Smooth muscle cell (in vitro differentiated cells): ENCODE results near the gene FAIM2. TPM values are rescaled to one million over a fixed set of nuclear protein-coding genes. Genes with fewer than 3 reads are reported as not detected.

Experiments
- DNase-seq: peaks from one replicate; lab custom pipeline; 2025; ENCODE audit not compliant: unreplicated experiment; lab: John Stamatoyannopoulos, UW
- H2AFZ ChIP-seq: fragments of 200-600 bp; sonication (generic); 2 replicates; pipeline ENCODE4 v1.6.0; 2016; ENCODE audit warnings: antibody characterized with exemption, low read depth, mild to moderate bottlenecking
- H3F3A ChIP-seq: fragments of 200-600 bp; sonication (generic); 2 replicates; pipeline ENCODE4 v1.6.0; 2017; ENCODE audit warnings: antibody characterized with exemption, low read depth
- H3K27ac ChIP-seq: fragments of 200-600 bp; sonication (generic); 2 replicates; pipeline ENCODE4 v1.5.1; 2016; ENCODE audit warnings: low read depth, mild to moderate bottlenecking
- H3K27me3 ChIP-seq: fragments of 200-600 bp; sonication (generic); 2 replicates; pipeline ENCODE4 v1.6.1; 2016; ENCODE audit warnings: low read depth, mild to moderate bottlenecking
- H3K36me3 ChIP-seq: fragments of 200-600 bp; sonication (generic); 2 replicates; pipeline ENCODE4 v1.5.1; 2016; ENCODE audit warnings: low read depth
- H3K4me1 ChIP-seq: fragments of 200-600 bp; sonication (generic); 2 replicates; pipeline ENCODE4 v1.5.1; 2016; ENCODE audit warnings: low read depth
- H3K4me2 ChIP-seq: fragments of 200-600 bp; sonication (generic); 2 replicates; pipeline ENCODE4 v1.6.0; 2016; ENCODE audit warnings: mild to moderate bottlenecking
- H3K4me3 ChIP-seq: fragments of 200-600 bp; sonication (generic); 2 replicates; pipeline ENCODE4 v1.5.1; 2016; ENCODE audit warnings: mild to moderate bottlenecking
- H3K79me2 ChIP-seq: fragments of 200-600 bp; sonication (generic); 2 replicates; pipeline ENCODE4 v1.6.0; 2016; ENCODE audit warnings: low read depth, mild to moderate bottlenecking
- H3K9ac ChIP-seq: fragments of 200-600 bp; sonication (generic); 2 replicates; pipeline ENCODE4 v1.6.0; 2016; ENCODE audit warnings: low read depth
- H3K9me3 ChIP-seq: fragments of 200-600 bp; sonication (generic); replicated peaks from 2 replicates; pipeline ENCODE4 v1.5.1; 2016; ENCODE audit warnings: low read depth
- H4K20me1 ChIP-seq: fragments of 200-600 bp; sonication (generic); 2 replicates; pipeline ENCODE4 v1.6.0; 2016; ENCODE audit warnings: low read depth
- WGBS: methylation state at CpG from one replicate; pipeline ENCODE4 v1.1.7; 2016; ENCODE audit warnings: low lambda C conversion rate; 5-methylcytosine and 5-hydroxymethylcytosine counted together
- polyA plus RNA-seq: library from polyadenylated mRNA; unstranded; fragments of >200 nt; fragmentation: Nextera tagmentation; extraction: Ambion mirVana; gene quantifications from 2 replicates; pipeline ENCODE4 v1.2.1, GENCODE V29; 2016
- total RNA-seq: library from RNA; depleted of rRNA; stranded (reverse); fragments of >200 nt; gene quantifications from 2 replicates; pipeline ENCODE4 v1.2.3, GENCODE V29; 2014
- TF ChIP-seq, protein P1 (sequence below): fragments of 200-600 bp; sonication (generic); IDR thresholded peaks from 2 replicates; pipeline ENCODE4 v1.5.1; 2017; ENCODE audit warnings: borderline replicate concordance, mild to moderate bottlenecking, antibody characterized with exemption; ENCODE audit not compliant: insufficient read depth, poor library complexity, severe bottlenecking

FAIM2 gene
- total and polyA plus RNA-seq, 2 experiments from 2014 or later = 0.67 to 1.2 TPM

DNA sequence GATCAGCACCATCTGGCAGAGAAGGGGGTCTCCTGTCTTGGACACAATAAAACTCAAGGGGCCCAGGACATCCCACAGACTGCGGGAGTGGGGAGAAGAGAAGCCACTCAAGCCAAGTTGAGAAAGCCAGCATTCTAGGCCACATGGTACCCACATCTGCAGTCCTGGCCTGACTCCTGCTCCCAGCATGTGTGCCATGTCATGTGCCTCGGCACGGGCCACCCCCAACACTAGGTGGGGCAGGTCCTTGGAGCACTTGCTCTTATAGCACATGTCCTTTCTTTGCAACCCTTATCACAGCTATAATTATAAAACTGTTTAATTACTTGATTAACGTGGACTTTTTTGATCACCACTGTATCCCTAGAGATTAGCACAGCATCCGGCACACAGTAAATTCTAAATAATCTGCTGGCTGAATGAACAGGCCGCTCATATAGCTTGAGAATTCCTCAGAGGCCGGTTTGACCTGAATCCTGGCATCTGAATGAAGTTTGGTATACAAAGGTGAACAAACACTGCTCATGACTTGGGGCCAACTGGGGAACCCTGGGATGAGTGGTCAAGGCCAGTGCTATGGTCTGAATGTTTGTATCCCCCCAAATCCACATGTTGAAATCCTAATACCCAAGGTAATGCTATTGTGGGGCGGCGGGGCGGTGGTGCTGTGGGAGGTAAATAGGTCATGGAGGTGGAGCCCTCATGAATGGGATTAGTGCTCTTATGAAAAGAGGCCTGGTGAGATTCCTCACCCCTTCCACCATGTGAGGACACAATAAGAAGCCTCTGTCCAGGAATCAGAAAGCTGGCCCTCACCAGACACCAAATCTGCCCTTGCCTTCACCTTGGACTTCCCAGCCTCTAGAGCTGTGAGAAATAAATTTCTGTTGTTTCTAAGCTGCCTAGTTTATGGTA is 82.1 kb downstream of the FAIM2 start:
- no peaks in the 10 kb centered on the region for H4K20me1 ChIP-seq
- H3K27ac ChIP-seq = no peak overlapping the region
- no peaks in the 10 kb centered on the region for H3K9me3 ChIP-seq
- peaks cover 21% of the 10 kb centered on the region for H3K4me1 ChIP-seq
- H3K9ac ChIP-seq = no peak overlapping the region
- no peak overlapping the region for H3K4me3 ChIP-seq
- no peaks in the 10 kb centered on the region for H3K79me2 ChIP-seq
- no peak overlapping the region for H3K4me2 ChIP-seq
- TF ChIP-seq, protein P1, sequence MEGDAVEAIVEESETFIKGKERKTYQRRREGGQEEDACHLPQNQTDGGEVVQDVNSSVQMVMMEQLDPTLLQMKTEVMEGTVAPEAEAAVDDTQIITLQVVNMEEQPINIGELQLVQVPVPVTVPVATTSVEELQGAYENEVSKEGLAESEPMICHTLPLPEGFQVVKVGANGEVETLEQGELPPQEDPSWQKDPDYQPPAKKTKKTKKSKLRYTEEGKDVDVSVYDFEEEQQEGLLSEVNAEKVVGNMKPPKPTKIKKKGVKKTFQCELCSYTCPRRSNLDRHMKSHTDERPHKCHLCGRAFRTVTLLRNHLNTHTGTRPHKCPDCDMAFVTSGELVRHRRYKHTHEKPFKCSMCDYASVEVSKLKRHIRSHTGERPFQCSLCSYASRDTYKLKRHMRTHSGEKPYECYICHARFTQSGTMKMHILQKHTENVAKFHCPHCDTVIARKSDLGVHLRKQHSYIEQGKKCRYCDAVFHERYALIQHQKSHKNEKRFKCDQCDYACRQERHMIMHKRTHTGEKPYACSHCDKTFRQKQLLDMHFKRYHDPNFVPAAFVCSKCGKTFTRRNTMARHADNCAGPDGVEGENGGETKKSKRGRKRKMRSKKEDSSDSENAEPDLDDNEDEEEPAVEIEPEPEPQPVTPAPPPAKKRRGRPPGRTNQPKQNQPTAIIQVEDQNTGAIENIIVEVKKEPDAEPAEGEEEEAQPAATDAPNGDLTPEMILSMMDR = no peak
- H3K36me3 ChIP-seq = no peaks in the 10 kb centered on the region
- H3K27me3 ChIP-seq = no peaks in the 10 kb centered on the region
- no peak for DNase-seq
- H2AFZ ChIP-seq = no peak overlapping the region
- WGBS = 91% methylated on average over 9 of the region's 10 CpGs
- H3F3A ChIP-seq = peaks cover 2% of the 10 kb centered on the region

DNA sequence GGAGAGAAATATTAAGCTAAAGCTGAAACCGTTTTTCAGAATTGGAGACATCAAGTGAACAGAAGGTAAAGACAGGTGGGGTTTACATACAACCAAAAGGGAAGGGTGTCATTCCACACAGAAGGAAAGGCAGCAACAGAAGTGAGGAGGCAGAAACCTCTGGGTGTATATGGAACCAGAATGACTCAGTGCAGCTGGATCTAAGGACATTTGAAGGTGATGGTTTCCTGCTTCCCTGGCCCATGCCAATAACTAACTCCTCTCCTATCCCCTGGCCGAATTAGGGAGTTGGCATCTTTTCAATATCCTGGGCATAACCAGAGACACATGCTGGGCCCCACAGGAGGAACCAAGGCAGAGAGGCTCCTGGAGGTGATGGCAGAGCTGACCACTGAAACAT is 83.9 kb downstream of the FAIM2 start:
- no peak overlapping the region for H3K9ac ChIP-seq
- no peak overlapping the region for H3K4me2 ChIP-seq
- H3K27ac ChIP-seq = no peak overlapping the region
- H4K20me1 ChIP-seq = no peaks in the 10 kb centered on the region
- 98% methylated on average over 2 of the region's 2 CpGs for WGBS
- no peaks in the 10 kb centered on the region for H3K27me3 ChIP-seq
- H3K79me2 ChIP-seq = no peaks in the 10 kb centered on the region
- H3K4me3 ChIP-seq = no peak overlapping the region
- H3K9me3 ChIP-seq = no peaks in the 10 kb centered on the region
- no peak overlapping the region for H2AFZ ChIP-seq
- TF ChIP-seq, protein P1 = no peak
- no peaks in the 10 kb centered on the region for H3F3A ChIP-seq
- no peak for DNase-seq
- H3K4me1 ChIP-seq = peaks cover 3% of the 10 kb centered on the region
- no peaks in the 10 kb centered on the region for H3K36me3 ChIP-seq

DNA sequence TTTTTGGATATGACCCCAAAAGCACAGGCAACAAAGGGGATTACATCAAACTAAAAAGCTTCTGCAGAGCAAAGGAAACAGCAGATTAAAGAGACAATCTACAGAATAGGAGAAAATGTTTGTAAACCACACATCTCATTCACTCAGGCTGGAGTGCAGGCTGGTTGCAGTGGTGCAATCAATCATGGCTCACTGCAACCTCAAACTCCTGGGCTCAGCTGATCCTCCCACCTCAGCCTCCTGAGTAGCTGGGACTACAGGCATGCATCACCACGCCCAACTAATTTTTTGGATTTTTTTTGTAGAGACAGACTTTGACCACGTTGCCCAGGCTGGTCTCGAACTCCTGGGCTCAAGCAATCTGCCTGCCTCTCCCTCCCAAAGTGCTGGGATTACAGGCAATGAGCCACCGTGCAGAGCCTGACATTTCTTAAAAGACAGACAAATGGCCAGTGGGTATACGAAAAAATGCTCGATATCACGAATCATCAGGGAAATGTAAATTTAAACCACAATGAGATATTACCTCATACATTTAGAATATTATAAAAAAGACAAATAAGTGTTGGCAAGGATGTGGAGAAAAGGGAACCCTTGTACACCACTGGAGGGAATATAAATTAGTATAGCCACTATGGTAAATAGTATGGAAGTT is 85.3 kb downstream of the FAIM2 start:
- DNase-seq = no peak
- no peak overlapping the region for H3K4me3 ChIP-seq
- no peaks in the 10 kb centered on the region for H3K27me3 ChIP-seq
- 89% methylated on average over 7 of the region's 7 CpGs for WGBS
- H4K20me1 ChIP-seq = no peaks in the 10 kb centered on the region
- H3F3A ChIP-seq = no peaks in the 10 kb centered on the region
- no peak overlapping the region for H2AFZ ChIP-seq
- no peaks in the 10 kb centered on the region for H3K36me3 ChIP-seq
- no peaks in the 10 kb centered on the region for H3K79me2 ChIP-seq
- no peak overlapping the region for H3K4me2 ChIP-seq
- H3K27ac ChIP-seq = no peak overlapping the region
- no peaks in the 10 kb centered on the region for H3K9me3 ChIP-seq
- no peaks in the 10 kb centered on the region for H3K4me1 ChIP-seq
- H3K9ac ChIP-seq = no peak overlapping the region
- TF ChIP-seq, protein P1 = no peak

Other genes with a start within 250 kb of the FAIM2 start
- gene FMNL3, start 196.5 kb downstream of the FAIM2 start, total RNA-seq = 18.3 and 20.8 TPM in 2 replicates
- gene FMNL3, start 196.5 kb downstream of the FAIM2 start, polyA plus RNA-seq = 19.7 and 21.7 TPM in 2 replicates
- 677 and 679 TPM in 2 replicates for gene TMBIM6, start 162.3 kb downstream of the FAIM2 start, total RNA-seq
- 611 and 663 TPM in 2 replicates for gene TMBIM6, start 162.3 kb downstream of the FAIM2 start, polyA plus RNA-seq
- 20.5 and 24.1 TPM in 2 replicates for gene NCKAP5L, start 75.5 kb downstream of the FAIM2 start, total RNA-seq
- gene NCKAP5L, start 75.5 kb downstream of the FAIM2 start, polyA plus RNA-seq = 29.4 and 31.7 TPM in 2 replicates
- gene BCDIN3D, start 60.8 kb downstream of the FAIM2 start, total RNA-seq = 2.5 and 3.4 TPM in 2 replicates
- 2.9 and 3.8 TPM in 2 replicates for gene BCDIN3D, start 60.8 kb downstream of the FAIM2 start, polyA plus RNA-seq
- 0.13 and 0.22 TPM in 2 replicates for gene AQP2, start 46.8 kb upstream of the FAIM2 start, total RNA-seq
- gene AQP2, start 46.8 kb upstream of the FAIM2 start, polyA plus RNA-seq = 0.14 and 0.99 TPM in 2 replicates
- gene AQP5, start 58.0 kb upstream of the FAIM2 start, total RNA-seq = not detected in 2 replicates
- gene AQP5, start 58.0 kb upstream of the FAIM2 start, polyA plus RNA-seq = 1.5 TPM in 1 of 2 replicates, not detected in the other
- not detected in 2 replicates for gene AQP6, start 69.0 kb upstream of the FAIM2 start, total RNA-seq
- not detected in 2 replicates for gene AQP6, start 69.0 kb upstream of the FAIM2 start, polyA plus RNA-seq
- 18.3 and 52.3 TPM in 2 replicates for gene RACGAP1, start 121.6 kb upstream of the FAIM2 start, total RNA-seq
- gene RACGAP1, start 121.6 kb upstream of the FAIM2 start, polyA plus RNA-seq = 11.4 and 13.7 TPM in 2 replicates
- 0.36 and 0.45 TPM in 2 replicates for gene ASIC1, start 153.7 kb upstream of the FAIM2 start, total RNA-seq
- 0.69 and 1.5 TPM in 2 replicates for gene ASIC1, start 153.7 kb upstream of the FAIM2 start, polyA plus RNA-seq
- gene SMARCD1, start 181.4 kb upstream of the FAIM2 start, total RNA-seq = 39.6 and 47.8 TPM in 2 replicates
- 24.1 and 28.3 TPM in 2 replicates for gene SMARCD1, start 181.4 kb upstream of the FAIM2 start, polyA plus RNA-seq
- not detected in 2 replicates for gene GPD1, start 200.1 kb upstream of the FAIM2 start, total RNA-seq
- 0.24 TPM in 1 of 2 replicates, not detected in the other for gene GPD1, start 200.1 kb upstream of the FAIM2 start, polyA plus RNA-seq
- 14.7 and 18.6 TPM in 2 replicates for gene COX14, start 208.3 kb upstream of the FAIM2 start, total RNA-seq
- gene COX14, start 208.3 kb upstream of the FAIM2 start, polyA plus RNA-seq = 67.9 and 71.3 TPM in 2 replicates